Measurements from ENCODE around the gene CPEB3.

CPEB3 gene

DNA sequence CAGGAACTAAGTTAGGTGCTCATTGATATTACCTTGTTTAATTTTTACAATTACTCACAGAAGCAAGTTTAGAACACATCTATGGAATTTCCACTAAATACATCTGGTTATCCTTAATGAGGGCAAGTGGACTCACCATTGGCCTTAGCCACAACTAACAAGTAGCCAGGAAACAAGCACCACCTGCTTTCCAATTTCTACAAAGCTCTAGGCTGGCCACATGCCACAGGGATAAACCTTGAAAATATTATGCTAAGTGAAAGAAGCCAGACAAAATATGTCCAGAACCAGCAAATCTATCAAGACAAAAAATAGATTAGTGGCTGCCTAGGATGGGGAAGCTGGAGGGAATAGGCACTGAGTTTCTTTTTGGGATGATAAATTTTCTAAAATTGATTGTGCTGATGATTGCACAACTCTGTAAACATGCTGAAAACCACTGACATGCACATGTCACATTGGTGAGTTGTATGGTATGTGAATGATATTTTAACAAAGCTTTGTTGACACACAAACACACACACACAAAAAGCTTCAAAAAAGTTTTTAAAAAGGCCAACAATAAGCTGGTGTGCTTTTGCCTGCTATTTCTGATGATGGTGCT lies 179.4 kb downstream of the CPEB3 start:
- no peak overlapping the region for H3K27ac ChIP-seq
- no peak for DNase-seq (ENCODE audit: low read depth, low spot score)

DNA sequence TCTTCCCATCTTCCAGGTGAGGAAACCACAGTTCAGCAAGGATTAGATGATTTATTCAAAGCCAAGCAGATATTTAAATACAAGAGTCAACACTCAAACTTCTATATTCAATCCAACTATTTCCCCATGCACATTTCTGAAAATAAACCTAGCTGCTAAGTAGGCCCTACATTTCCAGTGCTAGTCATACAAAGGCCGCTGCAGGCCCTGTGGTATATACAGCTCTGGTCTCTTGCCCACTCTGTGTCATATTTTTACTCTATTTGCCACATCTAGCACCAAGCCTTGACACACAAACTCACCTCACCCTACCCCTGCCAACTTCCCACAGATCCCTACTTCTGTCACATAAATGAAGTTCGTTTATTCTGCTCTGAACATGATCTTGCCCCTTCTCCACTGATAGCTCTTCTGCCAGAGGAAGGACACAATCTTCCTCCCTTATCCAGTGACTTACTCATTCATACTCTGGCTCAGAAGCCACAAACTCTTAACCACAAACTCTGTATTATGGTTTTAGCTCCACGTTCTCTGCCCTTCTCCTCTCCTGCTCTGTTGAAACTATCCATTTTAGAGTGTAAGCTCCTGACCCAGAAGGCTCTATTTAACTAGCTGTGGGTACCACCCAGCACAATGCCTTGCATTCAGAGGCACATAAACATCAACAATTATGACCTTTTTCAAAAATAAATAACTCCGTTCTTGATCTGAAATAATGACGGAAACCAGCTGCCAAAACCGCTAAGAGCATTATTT lies 180.7 kb downstream of the CPEB3 start:
- H3K27ac ChIP-seq = no peak overlapping the region
- no peak for DNase-seq (ENCODE audit: low read depth, low spot score)

DNA sequence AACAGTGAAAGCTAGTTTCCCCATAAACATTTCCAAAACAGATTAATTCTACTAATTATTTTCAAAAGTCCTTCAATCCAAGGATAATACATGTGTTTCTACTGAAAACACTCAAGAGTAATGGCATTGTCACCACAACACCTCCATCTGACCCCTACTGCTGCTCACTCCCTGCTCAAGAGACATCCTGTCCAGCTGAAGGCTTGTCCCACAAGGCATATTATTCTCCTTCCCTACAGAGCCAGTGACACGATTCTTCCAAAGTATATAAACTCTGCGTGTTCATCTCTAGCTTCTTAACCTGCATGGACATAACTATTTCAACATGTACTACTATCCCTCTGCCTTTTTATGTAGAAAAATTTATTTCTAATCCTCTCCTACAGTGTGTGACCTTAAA lies 182.1 kb downstream of the CPEB3 start:
- no peak for DNase-seq (ENCODE audit: low read depth, low spot score)
- H3K27ac ChIP-seq = no peak overlapping the region

DNA sequence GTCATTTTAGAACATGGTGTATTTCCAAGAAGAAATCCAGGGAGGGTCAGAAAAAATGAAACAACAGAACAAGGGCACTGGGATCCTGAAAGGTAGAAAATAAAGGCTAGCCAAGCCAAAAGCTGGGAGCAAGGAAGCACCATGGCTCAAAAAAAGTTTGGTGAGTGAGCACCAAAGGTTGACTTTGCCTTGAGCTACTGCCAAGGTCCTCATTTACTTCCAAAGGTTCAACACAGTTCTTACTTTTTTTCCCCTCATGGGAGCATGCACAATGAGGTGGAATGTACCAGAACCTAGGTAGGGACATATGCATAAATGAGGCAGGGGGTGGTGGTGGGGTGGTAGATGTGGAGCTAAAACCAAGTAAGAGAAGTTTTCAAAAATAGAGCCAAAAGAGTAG lies 182.8 kb downstream of the CPEB3 start:
- no peak overlapping the region for H3K27ac ChIP-seq
- no peak for DNase-seq (ENCODE audit: low read depth, low spot score)

DNA sequence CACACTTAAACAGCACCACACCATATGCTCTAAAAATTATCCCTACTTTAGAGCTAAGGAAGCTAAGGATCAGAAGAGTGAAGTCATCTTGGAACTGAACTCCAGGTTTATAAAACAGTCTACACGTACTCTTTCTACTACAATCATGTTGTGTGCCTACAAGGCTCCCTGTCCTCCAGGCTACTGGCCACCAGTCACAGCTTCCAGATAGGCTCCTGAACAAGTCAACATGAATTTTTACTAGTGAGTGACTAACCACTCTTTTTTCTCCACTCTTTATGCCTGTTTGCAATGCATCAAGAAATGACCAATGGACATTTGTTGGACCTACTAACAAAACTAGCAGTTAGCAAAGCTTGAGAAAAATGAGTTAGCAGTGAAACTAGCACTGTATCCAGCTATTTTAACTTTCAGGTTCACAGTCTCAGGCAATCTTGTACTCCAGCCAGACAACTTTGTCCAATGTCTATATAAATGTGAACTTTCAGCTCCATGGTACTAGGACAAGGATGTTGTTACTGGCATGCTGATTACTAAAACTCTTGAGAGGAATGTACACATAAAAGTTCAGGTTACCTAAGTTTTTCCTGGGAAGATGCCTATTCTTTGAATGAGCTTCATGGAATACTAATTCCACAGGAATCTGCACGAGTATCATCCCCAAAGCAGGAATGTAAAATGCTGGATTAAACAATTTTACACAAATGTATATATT lies 187.3 kb downstream of the CPEB3 start:
- no peak overlapping the region for H3K27ac ChIP-seq
- DNase-seq (ENCODE audit: low read depth, low spot score) = no peak

DNA sequence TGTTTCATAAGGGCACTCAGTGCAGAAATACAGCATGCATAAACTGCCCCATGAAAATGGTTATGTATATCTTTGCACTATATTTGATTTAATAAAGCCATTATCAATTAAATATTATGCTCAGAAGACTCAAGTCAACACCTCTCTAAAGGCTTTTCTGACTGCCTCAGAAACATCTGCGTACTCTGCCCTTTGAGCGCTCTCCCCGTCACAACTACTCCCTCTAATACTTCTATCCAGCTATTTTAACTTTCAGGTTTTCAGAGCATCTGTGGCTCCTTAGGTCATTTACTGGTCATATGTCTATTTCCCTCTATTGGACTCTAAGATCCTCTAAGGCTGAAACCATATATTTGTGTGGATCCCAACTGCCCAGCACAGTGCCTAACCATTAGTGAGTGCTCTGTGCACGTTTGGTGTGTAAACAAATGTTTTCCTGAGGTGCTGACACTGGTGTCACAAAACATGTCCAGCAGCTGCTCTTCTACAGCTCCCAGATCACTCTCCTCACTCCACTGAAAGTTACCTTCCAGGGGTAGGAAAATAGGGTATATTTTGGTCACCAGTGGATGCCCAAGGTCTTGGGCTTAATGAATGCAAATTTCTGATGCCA lies 188.2 kb downstream of the CPEB3 start:
- DNase-seq (ENCODE audit: low read depth, low spot score) = no peak
- no peak overlapping the region for H3K27ac ChIP-seq

DNA sequence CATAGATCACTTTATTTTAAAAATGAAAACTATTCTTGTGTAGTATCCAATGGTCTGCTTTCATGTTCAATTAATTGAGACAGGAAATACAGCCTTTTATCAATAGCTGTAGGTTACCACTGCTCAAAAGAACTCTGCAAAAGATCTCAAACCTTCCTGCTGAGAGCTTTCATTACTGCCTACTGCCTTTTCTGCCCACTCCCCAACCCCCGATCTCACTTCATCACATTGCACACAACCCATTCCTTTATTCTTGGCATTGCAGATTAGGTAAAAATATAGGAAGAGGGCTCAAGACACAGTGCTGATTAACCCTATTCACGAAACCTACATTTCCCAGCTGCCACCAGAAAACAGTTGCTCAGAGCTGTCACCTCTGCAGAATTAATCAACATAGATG lies 195.9 kb downstream of the CPEB3 start:
- H3K27ac ChIP-seq = no peak overlapping the region
- DNase-seq (ENCODE audit: low read depth, low spot score) = no peak

DNA sequence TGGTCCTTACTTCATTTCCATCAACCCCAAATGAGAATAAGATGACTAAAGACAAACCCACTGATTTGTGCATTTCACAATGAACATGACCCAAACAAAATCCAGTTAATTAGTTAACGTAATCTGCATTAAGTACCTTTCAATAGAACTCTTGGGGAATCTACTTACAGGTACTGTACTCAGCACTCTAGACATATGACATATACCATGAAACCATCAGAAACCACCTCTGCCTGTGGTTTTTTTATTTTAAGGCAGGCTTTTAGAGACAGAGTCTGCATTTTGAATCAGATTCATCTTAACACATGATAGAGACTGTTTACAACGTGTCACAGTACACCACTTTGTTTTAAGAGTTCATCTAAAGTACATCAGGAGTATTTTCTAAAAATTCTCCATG lies 198.9 kb downstream of the CPEB3 start:
- DNase-seq (ENCODE audit: low read depth, low spot score) = no peak
- no peak overlapping the region for H3K27ac ChIP-seq

DNA sequence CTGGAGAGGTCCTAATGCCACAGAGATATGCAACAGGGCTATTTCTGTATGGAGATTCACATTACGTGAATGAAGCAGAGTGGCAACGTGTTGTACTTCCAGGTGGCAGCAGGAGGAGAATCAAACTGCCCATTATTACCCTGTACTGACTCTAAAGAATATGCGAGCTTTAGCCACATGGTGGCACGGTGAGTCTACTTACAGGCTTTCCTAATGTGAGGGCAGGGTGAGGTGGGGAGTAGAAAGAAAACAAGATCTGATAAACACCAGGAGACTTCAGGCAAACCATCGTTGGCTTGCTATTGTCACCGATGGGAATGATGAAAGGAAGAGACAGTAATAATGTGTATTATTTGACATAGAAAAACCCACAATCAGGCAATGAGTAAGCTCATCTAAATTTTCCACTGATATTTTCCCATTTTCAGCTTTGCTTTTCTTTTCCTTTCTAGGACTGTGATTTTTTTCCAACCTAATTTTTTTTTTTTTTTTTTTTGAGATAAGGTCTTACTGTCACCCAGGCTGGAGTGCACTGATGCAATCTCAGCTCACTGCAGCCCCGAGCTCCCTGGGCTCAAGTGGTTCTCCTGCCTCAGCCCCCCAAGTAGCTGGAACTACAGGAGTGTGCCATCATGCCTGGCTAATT lies 203.0 kb downstream of the CPEB3 start:
- no peak overlapping the region for H3K27ac ChIP-seq
- DNase-seq (ENCODE audit: low read depth, low spot score) = no peak

DNA sequence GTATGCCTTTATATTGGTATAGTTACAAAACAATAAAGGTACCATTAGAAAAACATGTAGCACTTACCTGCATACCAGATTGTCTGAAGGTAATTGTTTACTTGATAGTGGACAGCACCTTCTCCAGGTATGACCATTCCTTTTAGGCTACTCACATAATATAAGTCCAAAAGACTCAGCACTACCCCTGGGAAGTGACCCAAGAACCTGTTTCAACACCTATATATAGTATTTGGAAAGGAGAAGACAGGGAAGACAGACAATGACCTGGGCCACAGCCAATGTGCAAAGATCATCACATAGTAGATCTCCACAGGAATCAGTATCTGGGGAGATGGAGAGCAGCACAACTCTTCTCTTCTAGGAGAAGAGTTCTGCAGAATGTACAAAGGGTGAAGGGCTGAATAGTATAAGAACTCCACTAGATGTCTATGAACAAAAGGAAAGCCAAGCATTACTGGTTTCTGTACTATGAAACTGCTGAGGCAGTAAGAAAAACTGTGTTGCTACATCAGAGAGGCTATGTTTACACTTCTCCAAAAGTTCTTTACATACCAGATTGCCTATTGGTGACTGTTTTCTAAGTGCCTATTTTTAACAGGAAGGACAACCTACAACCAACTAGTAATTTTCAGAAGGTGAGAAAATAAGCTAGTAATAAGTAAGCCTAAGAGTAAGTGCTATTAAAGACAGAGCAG lies 208.1 kb downstream of the CPEB3 start:
- no peak overlapping the region for H3K27ac ChIP-seq
- no peak for DNase-seq (ENCODE audit: low read depth, low spot score)

DNA sequence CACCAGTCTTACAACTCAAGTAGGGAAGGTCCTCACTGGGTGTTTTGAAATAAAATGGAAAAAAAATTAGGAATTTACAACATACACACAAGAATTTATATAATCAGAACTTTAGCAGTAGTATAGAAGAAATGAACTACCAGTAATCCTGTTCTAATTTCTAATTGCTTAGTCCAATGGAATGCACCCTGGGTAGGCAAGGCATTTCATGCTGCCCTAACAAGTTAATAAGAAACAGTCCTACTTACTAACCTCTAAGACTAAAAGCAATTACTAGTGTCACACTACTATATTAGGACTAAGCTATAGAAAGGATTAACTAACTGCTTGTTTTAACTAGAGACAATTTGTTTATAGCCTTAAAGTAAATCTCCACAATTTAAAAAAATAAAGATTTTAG lies 209.2 kb downstream of the CPEB3 start:
- no peak for DNase-seq (ENCODE audit: low read depth, low spot score)
- no peak overlapping the region for H3K27ac ChIP-seq

DNA sequence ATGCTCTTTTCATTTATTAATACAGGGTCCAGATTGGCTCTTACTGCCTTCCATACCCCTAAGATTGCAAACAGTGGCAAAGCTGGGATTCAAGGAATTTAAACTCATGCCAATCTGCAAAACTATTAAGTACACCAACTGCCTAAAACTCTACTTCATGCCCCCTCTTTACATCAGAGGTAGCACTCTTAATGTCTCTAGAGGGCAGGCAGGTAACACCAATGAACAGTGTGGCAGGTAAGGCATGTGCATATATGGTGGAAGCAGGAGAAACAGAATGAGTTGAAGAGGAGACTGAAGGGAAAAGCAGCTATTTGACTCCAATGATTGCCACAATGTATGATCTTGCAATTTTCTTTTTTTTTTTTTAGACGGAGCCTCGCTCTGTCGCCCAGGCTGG lies 210.6 kb downstream of the CPEB3 start:
- no peak for DNase-seq (ENCODE audit: low read depth, low spot score)
- H3K27ac ChIP-seq = no peak overlapping the region

DNA sequence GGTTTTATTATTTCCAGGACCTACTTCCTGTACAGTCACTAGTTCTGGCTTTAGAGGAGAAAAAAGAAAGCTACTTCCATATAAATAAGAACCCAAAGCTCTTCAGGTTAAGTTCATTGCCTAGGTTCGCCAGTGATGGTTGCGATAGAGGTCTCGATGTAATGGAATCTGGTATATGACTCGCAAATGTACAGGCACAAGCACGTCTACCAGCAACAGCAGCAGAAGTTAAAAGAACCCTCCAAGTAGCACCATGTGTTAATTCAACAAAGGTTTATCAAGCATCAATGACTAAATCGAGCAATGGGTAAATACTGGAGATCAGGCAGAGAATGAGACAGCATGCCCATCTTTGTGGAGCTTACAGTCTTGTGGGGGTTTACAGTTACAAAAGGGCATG lies 211.9 kb downstream of the CPEB3 start:
- no peak overlapping the region for H3K27ac ChIP-seq
- DNase-seq (ENCODE audit: low read depth, low spot score) = peak; percentile 49

DNA sequence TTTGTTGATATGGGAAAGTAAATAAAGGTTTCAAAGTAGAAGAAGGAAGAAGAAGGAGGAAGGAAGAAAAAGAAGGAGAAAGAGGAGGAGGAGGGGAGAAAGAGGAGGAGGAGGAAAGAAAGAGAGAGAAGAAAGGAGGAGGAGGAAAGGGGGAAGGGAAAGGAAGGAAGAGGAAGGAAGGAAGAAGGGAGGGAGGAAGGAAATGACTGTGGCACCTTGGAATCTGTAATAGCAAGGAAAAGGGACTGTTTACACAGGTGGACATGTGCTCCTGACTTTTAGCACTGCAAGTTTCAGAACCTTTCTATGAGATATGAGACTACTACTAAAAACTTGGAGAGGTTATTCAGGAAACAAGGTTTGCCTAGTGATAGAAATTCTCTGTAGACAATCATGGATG lies 214.2 kb downstream of the CPEB3 start:
- no peak overlapping the region for H3K27ac ChIP-seq
- DNase-seq (ENCODE audit: low read depth, low spot score) = no peak

DNA sequence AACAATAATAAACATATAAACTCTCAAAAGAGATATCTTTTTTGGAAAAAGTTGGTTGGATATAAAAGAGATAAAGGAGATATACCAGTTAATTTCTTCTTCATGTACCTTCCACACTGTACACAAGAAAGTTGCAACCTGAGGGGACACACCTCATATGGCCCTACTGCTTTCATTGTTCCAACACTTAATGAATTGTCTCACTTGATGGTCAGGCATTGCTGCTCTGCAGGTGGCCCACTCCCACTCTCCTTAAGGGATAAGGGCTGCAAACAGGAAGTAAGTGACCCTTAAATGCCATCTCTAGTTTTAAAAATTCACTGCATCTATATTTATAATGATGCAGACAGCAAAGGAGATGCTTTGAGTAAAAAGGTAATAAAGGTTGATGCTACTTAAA lies 215.0 kb downstream of the CPEB3 start:
- DNase-seq (ENCODE audit: low read depth, low spot score) = no peak
- no peak overlapping the region for H3K27ac ChIP-seq

DNA sequence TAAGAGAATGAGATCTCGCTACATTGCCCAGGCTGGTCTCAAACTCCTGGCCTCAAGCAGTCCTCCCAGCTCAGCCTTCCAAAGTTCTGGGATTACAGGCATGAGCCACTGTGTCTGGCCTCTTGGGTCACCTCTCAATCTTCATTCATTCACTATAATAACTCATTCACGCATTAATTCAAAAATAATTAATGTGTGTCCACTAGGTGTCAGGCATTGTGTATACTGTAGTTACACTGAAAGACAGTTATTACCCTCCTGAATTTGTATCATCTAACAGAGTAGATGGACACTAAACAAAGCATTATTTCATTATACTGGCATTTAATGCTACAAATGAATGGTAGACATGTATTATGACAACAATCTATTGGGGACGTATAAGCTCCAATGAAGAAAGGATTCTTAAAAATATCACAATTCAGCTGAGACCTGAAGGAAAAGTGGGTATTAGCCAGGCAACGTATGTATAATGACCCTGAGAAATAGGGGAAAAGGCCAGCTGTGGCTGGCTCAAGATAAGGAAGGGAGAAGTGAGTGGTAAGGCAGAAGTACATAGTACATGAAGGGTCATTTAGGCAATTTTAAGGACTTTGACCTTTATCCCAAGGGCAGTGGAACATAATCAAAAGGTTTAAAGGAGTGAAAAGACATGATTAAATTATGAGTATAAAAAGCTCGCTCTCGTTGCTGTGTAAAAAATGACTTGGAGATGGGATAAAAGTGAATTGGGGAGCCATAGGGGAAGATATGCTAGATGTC lies 216.6 kb downstream of the CPEB3 start:
- DNase-seq (ENCODE audit: low read depth, low spot score) = no peak
- no peak overlapping the region for H3K27ac ChIP-seq

DNA sequence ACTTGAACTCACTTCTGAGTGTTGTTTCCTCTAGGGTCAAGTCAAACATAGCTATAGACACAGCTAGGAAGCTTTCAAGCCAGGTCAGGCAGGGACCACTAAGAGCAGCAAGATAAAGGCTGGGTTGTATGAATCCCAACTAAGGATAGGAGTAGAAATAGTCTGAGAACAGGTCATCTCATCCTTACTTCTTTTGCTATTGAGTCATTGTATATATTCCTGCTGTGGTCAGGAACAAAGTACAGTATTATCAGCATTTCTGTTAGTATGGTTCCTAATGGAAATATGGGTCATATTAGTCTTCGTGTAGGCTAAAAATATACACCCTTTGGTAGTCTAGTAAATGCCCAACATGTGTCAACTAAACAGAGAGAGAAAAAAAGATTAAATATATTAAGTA lies 222.0 kb downstream of the CPEB3 start:
- no peak for DNase-seq (ENCODE audit: low read depth, low spot score)
- no peak overlapping the region for H3K27ac ChIP-seq

DNA sequence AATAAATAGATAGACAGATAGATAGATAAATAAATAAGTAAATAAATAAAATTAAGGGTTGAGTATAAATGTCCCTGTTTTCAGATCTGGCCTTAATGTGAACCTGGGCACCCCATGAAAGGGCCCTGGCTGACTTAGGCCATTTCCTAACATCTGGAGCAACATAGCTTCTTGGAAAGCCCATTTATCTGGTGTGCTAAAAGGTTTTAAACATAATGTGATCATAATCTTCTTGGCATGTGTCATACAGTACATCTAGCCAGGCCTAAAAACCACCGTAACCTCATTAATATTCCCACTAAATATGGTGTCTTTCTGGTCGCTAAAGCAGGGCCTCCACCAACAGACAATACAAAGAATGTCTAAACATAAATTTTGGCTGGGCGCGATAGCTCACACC lies 224.5 kb downstream of the CPEB3 start:
- no peak overlapping the region for H3K27ac ChIP-seq
- no peak for DNase-seq (ENCODE audit: low read depth, low spot score)

DNA sequence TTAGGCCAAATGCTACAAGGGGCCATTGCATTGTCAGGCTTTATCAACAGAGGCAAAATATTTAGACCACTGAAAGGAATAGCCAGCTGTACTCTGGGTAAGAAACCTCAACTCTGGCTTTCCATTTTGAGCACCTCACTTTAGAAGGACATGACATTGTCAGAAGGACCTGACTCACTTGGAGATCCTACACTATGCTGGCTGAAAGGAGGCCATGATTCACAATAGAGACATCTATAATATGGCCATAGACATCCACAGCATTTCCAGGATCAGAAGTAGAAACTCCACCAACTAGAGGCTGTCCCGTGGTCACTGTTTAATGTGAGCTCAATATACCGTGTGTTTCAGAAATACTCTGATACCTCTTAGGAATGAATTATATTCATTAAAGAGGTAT lies 226.4 kb downstream of the CPEB3 start:
- no peak for DNase-seq (ENCODE audit: low read depth, low spot score)
- H3K27ac ChIP-seq = no peak overlapping the region

Measured in epithelial cell of prostate (primary cell).